Esophagus squamous epithelium (tissue), 5 donors: ENCODE data around the gene DDX3X. TPM values are rescaled to one million over a fixed set of nuclear protein-coding genes. Genes with fewer than 3 reads are reported as not detected.

Source experiments
- DNase-seq: peaks from one replicate; lab custom pipeline; 2025; lab: John Stamatoyannopoulos, UW
- H3K27ac ChIP-seq, 4 donors: fragments of 200-600 bp; sonication (generic); one replicate each; pipeline ENCODE4 v1.5.1; 2016 to 2019; ENCODE audit warnings: mild to moderate bottlenecking in 1 of 4
- H3K27me3 ChIP-seq, 4 donors: fragments of 200-600 bp; sonication (generic); 1 replicate in 3 of 4; 2 replicates in 1 of 4; pipeline versions ENCODE4 v1.5.1 to v1.6.0; 2017 to 2021; ENCODE audit warnings: antibody characterized with exemption in 1 of 4
- H3K36me3 ChIP-seq, 3 donors: fragments of 200-600 bp; sonication (generic); one replicate each; pipeline ENCODE4 v1.5.1; 2016 to 2019
- H3K4me1 ChIP-seq, 3 donors: fragments of 200-600 bp; sonication (generic); one replicate each; pipeline ENCODE4 v1.5.1; 2017 to 2019
- H3K4me3 ChIP-seq, 4 donors: fragments of 200-600 bp; sonication (generic); 1 replicate in 3 of 4; 2 replicates in 1 of 4; pipeline ENCODE4 v1.5.1; 2016 to 2019; ENCODE audit warnings: mild to moderate bottlenecking in 2 of 4, moderate library complexity in 1 of 4
- H3K9me3 ChIP-seq, 3 donors: fragments of 200-600 bp; sonication (generic); one replicate each; pipeline ENCODE4 v1.5.1; 2016 to 2019
- POLR2A ChIP-seq, 4 donors: fragments of 450-650 bp; IDR thresholded peaks; one replicate each; pipeline ENCODE4 v1.6.1; 2017; ENCODE audit warnings: antibody characterized with exemption in 4 of 4, mild to moderate bottlenecking in 4 of 4, moderate library complexity in 3 of 4
- WGBS, 2 donors: methylation state at CpG; one replicate each; pipeline ENCODE4 v1.1.5; 2018; 5-methylcytosine and 5-hydroxymethylcytosine counted together
- intact Hi-C: fragments of 100-400 bp; cut with DNase I; formaldehyde crosslinking; loops from one replicate; pipeline ENCODE4 v1.15.0; 2022
- total RNA-seq, 4 donors: library from RNA; depleted of rRNA; stranded (reverse); fragments of >200 nt; gene quantifications; one replicate each; pipeline ENCODE4 v1.1.0, GENCODE V29; 2016
- TF ChIP-seq, protein P1 (sequence below), 6 experiments: fragments of 450-650 bp in 4 of 6; fragments of 200-600 bp in 2 of 6; sonication (generic) in 2 of 6; IDR thresholded peaks; one replicate each; pipeline ENCODE4 v1.5.1; 2016 to 2019; ENCODE audit warnings: antibody characterized with exemption in 6 of 6, mild to moderate bottlenecking in 4 of 6, moderate library complexity in 4 of 6
- donor health status: DM: yes; HTN: yes; CAD: no.

Gene DDX3X
- total RNA-seq, 4 donors from 2014 or later, result 164 to 219 (median 214) TPM

DNA sequence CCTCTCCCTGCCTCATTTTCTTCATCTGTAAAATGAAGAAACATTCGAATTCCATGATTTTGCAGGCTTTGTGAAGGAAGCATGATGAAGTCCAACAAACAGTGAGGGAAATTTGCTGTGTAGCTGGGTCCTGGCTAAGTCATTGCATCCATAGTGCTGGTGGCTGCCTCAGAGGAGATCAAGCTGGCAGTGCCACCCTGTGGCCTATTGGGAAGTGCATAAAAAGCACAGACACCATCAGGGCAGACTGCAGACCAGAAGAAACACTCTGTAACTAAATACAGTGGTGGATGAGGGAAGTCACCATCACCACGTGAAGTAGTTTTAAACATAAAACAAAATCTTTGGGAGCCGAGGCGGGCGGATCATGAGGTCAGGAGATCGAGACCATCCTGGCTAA, 40.7 kb upstream of the DDX3X start:
- 76 to 86% methylated on average over 6 of the region's 6 CpGs for WGBS, 2 donors
- intact Hi-C loops, result no loop called here
- DNase-seq, result no peak
- Histone ChIP-seq H3K27ac (no peak overlapping the region), H3K9me3 (peaks cover 0 to 7% (median 0%) of the 10 kb centered on the region in 3 donors), H3K4me1 (no peaks in the 10 kb centered on the region), H3K36me3 (no peaks in the 10 kb centered on the region), H3K4me3 (no peak overlapping the region), H3K27me3 (no peaks in the 10 kb centered on the region)
- TF ChIP-seq, protein P1, sequence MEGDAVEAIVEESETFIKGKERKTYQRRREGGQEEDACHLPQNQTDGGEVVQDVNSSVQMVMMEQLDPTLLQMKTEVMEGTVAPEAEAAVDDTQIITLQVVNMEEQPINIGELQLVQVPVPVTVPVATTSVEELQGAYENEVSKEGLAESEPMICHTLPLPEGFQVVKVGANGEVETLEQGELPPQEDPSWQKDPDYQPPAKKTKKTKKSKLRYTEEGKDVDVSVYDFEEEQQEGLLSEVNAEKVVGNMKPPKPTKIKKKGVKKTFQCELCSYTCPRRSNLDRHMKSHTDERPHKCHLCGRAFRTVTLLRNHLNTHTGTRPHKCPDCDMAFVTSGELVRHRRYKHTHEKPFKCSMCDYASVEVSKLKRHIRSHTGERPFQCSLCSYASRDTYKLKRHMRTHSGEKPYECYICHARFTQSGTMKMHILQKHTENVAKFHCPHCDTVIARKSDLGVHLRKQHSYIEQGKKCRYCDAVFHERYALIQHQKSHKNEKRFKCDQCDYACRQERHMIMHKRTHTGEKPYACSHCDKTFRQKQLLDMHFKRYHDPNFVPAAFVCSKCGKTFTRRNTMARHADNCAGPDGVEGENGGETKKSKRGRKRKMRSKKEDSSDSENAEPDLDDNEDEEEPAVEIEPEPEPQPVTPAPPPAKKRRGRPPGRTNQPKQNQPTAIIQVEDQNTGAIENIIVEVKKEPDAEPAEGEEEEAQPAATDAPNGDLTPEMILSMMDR (IDR thresholded peaks at IDR 0.05), result peak in 2 of 6 experiments; percentile 8 to 30
- no peak for TF ChIP-seq POLR2A (IDR thresholded peaks at IDR 0.05)

DNA sequence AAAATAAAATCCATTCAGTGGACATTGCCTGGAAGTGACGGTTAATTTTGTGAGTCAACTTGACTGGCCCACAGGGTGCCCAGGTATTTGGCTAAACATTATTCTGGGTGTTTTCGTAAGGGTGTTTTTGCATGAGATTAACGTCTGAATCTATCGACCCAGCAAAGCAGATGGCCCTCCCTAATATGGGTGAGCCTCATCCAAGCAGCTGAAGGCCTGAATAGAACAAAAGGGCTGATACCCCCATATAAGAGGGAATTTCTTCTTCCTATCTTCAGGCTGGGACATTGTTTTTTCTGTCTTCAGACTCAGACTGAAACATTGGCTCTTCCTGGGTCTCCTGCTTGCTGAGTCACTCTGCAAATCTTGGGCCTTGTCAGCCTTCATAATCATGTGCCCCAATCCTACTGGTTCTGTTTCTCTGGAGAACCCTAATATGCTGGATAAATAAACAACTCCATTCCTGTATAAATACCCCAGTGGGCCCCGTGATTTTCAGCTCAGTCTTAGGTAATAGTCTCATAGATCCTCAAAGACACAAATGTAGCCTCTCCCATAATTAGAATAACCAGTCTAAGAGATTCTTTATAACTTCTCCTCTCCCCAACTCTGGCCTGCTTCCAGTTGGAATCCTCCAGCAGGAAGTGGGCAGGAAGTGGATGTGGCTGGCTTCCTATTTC, 33.1 kb upstream of the DDX3X start:
- no peak for TF ChIP-seq POLR2A (IDR thresholded peaks at IDR 0.05)
- TF ChIP-seq, protein P1 (IDR thresholded peaks at IDR 0.05), result no peak
- DNase-seq, result no peak

DNA sequence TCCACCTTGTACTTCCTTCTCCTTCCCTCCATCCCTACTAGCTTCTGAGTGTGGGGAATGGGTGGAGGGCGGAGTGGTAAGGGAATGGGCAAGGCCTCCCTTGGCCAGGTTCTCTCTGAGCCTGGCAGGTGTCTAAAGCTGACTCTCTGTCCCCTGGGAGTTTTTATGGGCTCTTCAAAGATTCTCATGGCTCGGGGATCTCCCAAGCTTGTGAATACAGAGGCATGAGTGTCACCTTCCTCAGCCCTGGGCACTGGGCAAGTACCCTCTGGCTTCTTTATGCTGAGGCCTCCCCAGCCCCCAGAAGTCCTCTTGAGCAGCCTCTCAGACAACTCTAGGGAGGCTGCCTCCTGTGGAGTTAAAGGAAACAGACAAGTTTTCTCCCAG, 32.5 kb upstream of the DDX3X start:
- no peaks in the 10 kb centered on the region for H3K27me3 ChIP-seq
- H3K27ac ChIP-seq, result peak overlapping the region in 1 of 4 donors; percentile 39
- no peak for DNase-seq
- H3K36me3 ChIP-seq, result no peaks in the 10 kb centered on the region
- 100% methylated on average over 2 of the region's 2 CpGs; no CpG with 5 or more reads in 1 of the 2 donors for WGBS, 2 donors
- no peaks in the 10 kb centered on the region for H3K9me3 ChIP-seq
- no peak overlapping the region for H3K4me3 ChIP-seq
- TF ChIP-seq, protein P1 (IDR thresholded peaks at IDR 0.05), result no peak
- no peak for TF ChIP-seq POLR2A (IDR thresholded peaks at IDR 0.05)
- peaks cover 0 to 16% (median 0%) of the 10 kb centered on the region in 3 donors for H3K4me1 ChIP-seq
- intact Hi-C loops, result no loop called here

More for the DNA sequence above, 33.1 kb upstream of the DDX3X start:
- 70 to 90% methylated on average over 5 of the region's 5 CpGs for WGBS, 2 donors
- peaks cover 0 to 16% (median 0%) of the 10 kb centered on the region in 3 donors for H3K4me1 ChIP-seq
- H3K9me3 ChIP-seq, result no peaks in the 10 kb centered on the region
- peak overlapping the region in 1 of 4 donors; percentile 39 for H3K27ac ChIP-seq
- no peak overlapping the region for H3K4me3 ChIP-seq
- intact Hi-C loops, result no loop called here
- H3K36me3 ChIP-seq, result no peaks in the 10 kb centered on the region
- no peaks in the 10 kb centered on the region for H3K27me3 ChIP-seq

DNA sequence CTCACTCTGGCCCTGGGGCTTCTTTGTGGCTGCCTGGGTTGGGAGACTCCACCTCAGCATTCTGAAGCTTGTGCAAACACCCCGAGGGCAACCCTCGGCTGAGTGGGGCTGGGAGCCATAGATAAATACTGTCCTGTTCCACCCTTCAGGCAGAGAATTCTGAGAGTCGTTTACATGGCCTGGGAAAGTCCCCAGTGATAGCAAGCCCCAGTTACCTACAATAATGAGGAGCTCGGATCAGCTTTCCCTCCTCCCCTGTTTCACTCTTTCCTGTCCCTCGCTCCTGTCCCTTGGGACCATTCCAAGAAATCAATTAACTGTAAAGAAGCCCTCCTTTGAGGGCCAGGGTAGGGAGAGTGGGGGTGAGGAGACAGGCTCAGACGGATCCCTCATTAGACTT, 31.6 kb upstream of the DDX3X start:
- intact Hi-C loops, result no loop called here
- peaks cover 0 to 16% (median 0%) of the 10 kb centered on the region in 3 donors for H3K4me1 ChIP-seq
- H3K27me3 ChIP-seq, result no peaks in the 10 kb centered on the region
- TF ChIP-seq, protein P1 (IDR thresholded peaks at IDR 0.05), result no peak
- no peak for TF ChIP-seq POLR2A (IDR thresholded peaks at IDR 0.05)
- H3K9me3 ChIP-seq, result no peaks in the 10 kb centered on the region
- H3K4me3 ChIP-seq, result no peak overlapping the region
- 25 to 43% methylated on average over 2 to 4 of the region's 6 CpGs for WGBS, 2 donors
- DNase-seq, result no peak
- no peak overlapping the region for H3K27ac ChIP-seq
- no peaks in the 10 kb centered on the region for H3K36me3 ChIP-seq

DNA sequence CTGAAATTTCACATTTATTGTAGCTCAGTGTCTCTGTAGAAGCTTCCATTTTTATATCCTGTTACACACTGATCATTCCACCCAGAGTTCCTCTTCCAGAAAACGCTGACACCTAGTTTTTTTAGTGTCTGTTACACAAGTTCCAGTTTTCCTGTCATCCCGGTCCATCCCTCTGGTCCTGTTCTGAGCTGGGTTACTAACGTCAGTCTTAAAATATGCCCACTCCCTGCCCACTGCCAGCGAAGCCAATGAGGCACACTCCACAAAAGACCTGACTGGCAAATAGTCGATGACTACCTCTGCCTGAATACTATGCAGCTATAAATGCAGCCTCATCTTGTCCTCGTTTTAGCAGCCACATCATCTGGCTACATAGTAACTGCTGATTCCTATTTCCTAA, 30.9 kb upstream of the DDX3X start:
- H3K4me3 ChIP-seq, result no peak overlapping the region
- no peak for DNase-seq
- WGBS, 2 donors, result 74% methylated on average over 6 of the region's 6 CpGs; no CpG with 5 or more reads in 1 of the 2 donors
- H3K36me3 ChIP-seq, result no peaks in the 10 kb centered on the region
- no peak overlapping the region for H3K27ac ChIP-seq
- intact Hi-C loops, result no loop called here
- H3K9me3 ChIP-seq, result no peaks in the 10 kb centered on the region
- TF ChIP-seq, protein P1 (IDR thresholded peaks at IDR 0.05), result no peak
- TF ChIP-seq POLR2A (IDR thresholded peaks at IDR 0.05), result no peak
- H3K4me1 ChIP-seq, result peaks cover 0 to 16% (median 0%) of the 10 kb centered on the region in 3 donors
- H3K27me3 ChIP-seq, result no peaks in the 10 kb centered on the region
